Measurements from ENCODE around the gene IL6. TPM values are rescaled to one million over a fixed set of nuclear protein-coding genes. Genes with fewer than 3 reads are reported as not detected.

IL6 gene
- total and polyA plus RNA-seq, 2 donors (not counting 1 experiment from before 2014, with no cell fraction given): 2.6 to 222 TPM

GRCh38 chr7:22729180-22729825, 2.3 kb downstream of the IL6 start:
- ChIA-PET CTCF (interaction anchor here (0.8 to 20.7 kb wide), 14 partner anchors 12 to 634 kb away, joined by 3 to 712 read pairs (median 19); no protein-coding TSS in a partner anchor), POLR2A (interaction anchor here (0.6 kb wide), 1 partner anchor 43 kb away, joined by 3 read pairs; no protein-coding TSS in a partner anchor)
- peaks cover 27% of the 10 kb centered on the region for H3K79me2 ChIP-seq (ENCODE audit: control insufficient read depth, insufficient read depth, low read length)
- Mint-ChIP-seq H3K4me3 (no peak overlapping the region), H3K4me1 (peaks cover 55% of the 10 kb centered on the region), H3K27me3 (peaks cover 3% of the 10 kb centered on the region), H3K27ac (no peak overlapping the region), H3K9me3 (ENCODE audit: insufficient read depth) (no peaks in the 10 kb centered on the region)
- H3K9ac ChIP-seq (ENCODE audit: low read length): no peak overlapping the region
- H2AFZ ChIP-seq (ENCODE audit: insufficient read depth, low read depth, low read length, poor library complexity, severe bottlenecking): no peak overlapping the region
- ATAC-seq (ENCODE audit: low read depth) (no peak), DNase-seq (no peak)
- no peak overlapping the region for H3K4me3 ChIP-seq (ENCODE audit: control extremely low read depth in 1 of 5, extremely low read depth in 1 of 5, insufficient read depth in 1 of 5, low read depth in 2 of 5, low read length in 4 of 5)
- H3K27me3 ChIP-seq (replicated peaks in 1 of 4; ENCODE audit: control extremely low read depth in 1 of 4, control insufficient read depth in 3 of 4, insufficient read depth in 4 of 4, low read length in 3 of 4): no peaks in the 10 kb centered on the region
- TF ChIP-seq EZH2 (IDR thresholded peaks at IDR 0.05; ENCODE audit: borderline replicate concordance, insufficient read depth, low read depth, low read length, poor library complexity, severe bottlenecking) (no peak), CTCF (IDR thresholded peaks at IDR 0.05) (no peak)
- peak overlapping the region; percentile 81 for H3K4me2 ChIP-seq (replicated peaks; ENCODE audit: low read depth, low read length, poor library complexity, severe bottlenecking)
- H3K4me1 ChIP-seq (ENCODE audit: control insufficient read depth in 2 of 2, insufficient read depth in 2 of 2, low read length in 2 of 2): peaks cover 51 to 52% of the 10 kb centered on the region in 2 donors
- H3K27ac ChIP-seq (ENCODE audit: low read length in 2 of 2): no peak overlapping the region
- no peaks in the 10 kb centered on the region for H3K9me3 ChIP-seq (ENCODE audit: control extremely low read depth in 1 of 3, control insufficient read depth in 2 of 3, insufficient read depth in 1 of 3, low read length in 2 of 3)
- intact Hi-C loops (cut with micrococcal nuclease): loop anchor here (2.0 to 5.0 kb wide), 3 partner anchors 17 to 283 kb away; partner anchors contain the start of gene HYCC1
- no CpG with 5 or more reads among the region's 3 CpGs for WGBS (ENCODE audit: insufficient coverage)
- no peaks in the 10 kb centered on the region for H3K36me3 ChIP-seq (replicated peaks in 1 of 2; ENCODE audit: control extremely low read depth in 1 of 2, control insufficient read depth in 1 of 2, extremely low read depth in 1 of 2, insufficient read depth in 2 of 2, low read length in 1 of 2)
- H4K20me1 ChIP-seq (ENCODE audit: control insufficient read depth, insufficient read depth, low read length, poor library complexity, severe bottlenecking): no peaks in the 10 kb centered on the region

DNA sequence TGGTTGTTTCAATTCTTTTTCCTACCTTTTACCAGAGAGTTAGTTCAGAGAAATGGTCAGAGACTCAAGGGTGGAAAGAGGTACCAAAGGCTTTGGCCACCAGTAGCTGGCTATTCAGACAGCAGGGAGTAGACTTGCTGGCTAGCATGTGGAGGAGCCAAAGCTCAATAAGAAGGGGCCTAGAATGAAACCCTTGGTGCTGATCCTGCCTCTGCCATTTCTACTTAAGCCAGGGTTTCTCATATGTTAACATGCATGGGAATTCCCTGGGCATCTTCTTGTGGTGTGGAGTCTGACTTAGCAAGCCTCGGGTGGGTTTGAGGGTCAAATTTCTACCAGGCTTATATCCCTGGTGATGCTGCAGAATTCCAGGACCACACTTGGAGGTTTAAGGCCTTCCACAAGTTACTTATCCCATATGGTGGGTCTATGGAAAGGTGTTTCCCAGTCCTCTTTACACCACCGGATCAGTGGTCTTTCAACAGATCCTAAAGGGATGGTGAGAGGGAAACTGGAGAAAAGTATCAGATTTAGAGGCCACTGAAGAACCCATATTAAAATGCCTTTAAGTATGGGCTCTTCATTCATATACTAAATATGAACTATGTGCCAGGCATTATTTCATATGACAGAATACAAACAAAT, 3.2 kb downstream of the IL6 start:
- H3K4me1 ChIP-seq (ENCODE audit: control insufficient read depth in 2 of 2, insufficient read depth in 2 of 2, low read length in 2 of 2): peaks cover 43 to 45% of the 10 kb centered on the region in 2 donors
- H3K79me2 ChIP-seq (ENCODE audit: control insufficient read depth, insufficient read depth, low read length): peaks cover 24% of the 10 kb centered on the region
- CTCF ChIA-PET: interaction anchor here (0.8 to 20.7 kb wide), 5 partner anchors 49 to 635 kb away, joined by 3 to 712 read pairs (median 104); no protein-coding TSS in a partner anchor
- 80% methylated on average over 1 of the region's 2 CpGs for WGBS (ENCODE audit: insufficient coverage)
- H3K4me3 ChIP-seq (ENCODE audit: control extremely low read depth in 1 of 5, extremely low read depth in 1 of 5, insufficient read depth in 1 of 5, low read depth in 2 of 5, low read length in 4 of 5): no peak overlapping the region
- Mint-ChIP-seq H3K4me3 (no peak overlapping the region), H3K27me3 (peaks cover 4% of the 10 kb centered on the region), H3K9me3 (ENCODE audit: insufficient read depth) (no peaks in the 10 kb centered on the region), H3K27ac (peak overlapping the region; percentile 56), H3K4me1 (peaks cover 48% of the 10 kb centered on the region)
- DNase-seq (no peak), ATAC-seq (ENCODE audit: low read depth) (no peak)
- no peak overlapping the region for H3K9ac ChIP-seq (ENCODE audit: low read length)
- no peaks in the 10 kb centered on the region for H3K9me3 ChIP-seq (ENCODE audit: control extremely low read depth in 1 of 3, control insufficient read depth in 2 of 3, insufficient read depth in 1 of 3, low read length in 2 of 3)
- no peaks in the 10 kb centered on the region for H3K36me3 ChIP-seq (replicated peaks in 1 of 2; ENCODE audit: control extremely low read depth in 1 of 2, control insufficient read depth in 1 of 2, extremely low read depth in 1 of 2, insufficient read depth in 2 of 2, low read length in 1 of 2)
- peak overlapping the region; percentile 4 for H3K4me2 ChIP-seq (replicated peaks; ENCODE audit: low read depth, low read length, poor library complexity, severe bottlenecking)
- H4K20me1 ChIP-seq (ENCODE audit: control insufficient read depth, insufficient read depth, low read length, poor library complexity, severe bottlenecking): no peaks in the 10 kb centered on the region
- no peak overlapping the region for H2AFZ ChIP-seq (ENCODE audit: insufficient read depth, low read depth, low read length, poor library complexity, severe bottlenecking)
- intact Hi-C loops (cut with micrococcal nuclease): no loop called here
- TF ChIP-seq EZH2 (IDR thresholded peaks at IDR 0.05; ENCODE audit: borderline replicate concordance, insufficient read depth, low read depth, low read length, poor library complexity, severe bottlenecking) (no peak), CTCF (IDR thresholded peaks at IDR 0.05) (no peak)
- H3K27me3 ChIP-seq (replicated peaks in 1 of 4; ENCODE audit: control extremely low read depth in 1 of 4, control insufficient read depth in 3 of 4, insufficient read depth in 4 of 4, low read length in 3 of 4): no peaks in the 10 kb centered on the region
- POLR2A ChIA-PET: interaction anchor here (0.6 kb wide), 1 partner anchor 42 kb away, joined by 3 read pairs; no protein-coding TSS in a partner anchor
- H3K27ac ChIP-seq (ENCODE audit: low read length in 2 of 2): peak overlapping the region in 1 of 2 donors; percentile 50

All from B cell (primary cell).